GM12878 (cell line): ENCODE results near the gene C1QTNF5. TPM values are rescaled to one million over a fixed set of nuclear protein-coding genes. Genes with fewer than 3 reads are reported as not detected.

Experiments
- ATAC-seq: fragments of 200-7000 bp; cut with Tn5 transposase; 3 replicates; pipeline ENCODE4 v1.9.1; 2020; ENCODE audit warnings: mild to moderate bottlenecking, moderate library complexity
- BruUV-seq: library from RNA; stranded (reverse); fragments of 400-500 nt; replicated peaks from 2 replicates; lab custom pipeline; 2021; lab: Mats Ljungman, UMichigan
- CTCF ChIA-PET: fragments of 300-600 bp; sonication (Branson Sonifier 250); formaldehyde crosslinking; extraction: SDS; loops from one replicate; lab custom pipeline; 2021; ENCODE audit warnings: inconsistent platforms; lab: Yijun Ruan, JAX
- POLR2A ChIA-PET: fragments of 350-600 bp; formaldehyde crosslinking; extraction: SDS; loops from one replicate; lab custom pipeline; 2021; ENCODE audit warnings: inconsistent platforms; lab: Charles Lee
- RAD21 ChIA-PET: fragments of 300-600 bp; sonication (Branson Sonifier 250); formaldehyde crosslinking; loops from one replicate; lab custom pipeline; 2023; ENCODE audit warnings: antibody characterized with exemption; ENCODE audit not compliant: unreplicated experiment; lab: Charles Lee
- SMC1A ChIA-PET: fragments of 300-600 bp; sonication (Branson Sonifier 250); formaldehyde crosslinking; loops from one replicate; lab custom pipeline; 2023; ENCODE audit not compliant: unreplicated experiment, uncharacterized antibody; lab: Charles Lee
- DNase-seq: peaks from one replicate; pipeline ENCODE4 v3.0.0-alpha.2; 2011; ENCODE audit warnings: low read depth, low spot score
- FAIRE-seq: peaks from 3 replicates; lab custom pipeline; 2011; peaks lifted over from hg19 to GRCh38; lab: Jason Lieb, UNC
- H2AFZ ChIP-seq: 2 replicates; pipeline ENCODE4 v1.6.0; 2011; ENCODE audit warnings: low read depth, low read length, control low read depth; ENCODE audit not compliant: control insufficient read depth
- H3K27ac ChIP-seq: 2 replicates; pipeline ENCODE4 v1.5.1; 2011; ENCODE audit warnings: control low read depth; ENCODE audit not compliant: control insufficient read depth, insufficient read depth
- H3K27me3 ChIP-seq, 2 experiments: replicated peaks in 1 of 2; 2 replicates each; pipeline versions ENCODE4 v1.6.0 to v1.6.1; 2011; ENCODE audit warnings: low read length in 1 of 2; ENCODE audit not compliant: control insufficient read depth in 2 of 2, insufficient read depth in 2 of 2
- H3K36me3 ChIP-seq, 2 experiments: 2 replicates each; pipeline ENCODE4 v1.5.1; 2011; ENCODE audit warnings: low read length in 1 of 2; ENCODE audit not compliant: control insufficient read depth in 2 of 2, insufficient read depth in 2 of 2
- H3K4me1 ChIP-seq: 2 replicates; pipeline ENCODE4 v1.6.1; 2011; ENCODE audit warnings: mild to moderate bottlenecking, low read length, moderate library complexity, mixed read lengths; ENCODE audit not compliant: control insufficient read depth, insufficient read depth
- H3K4me2 ChIP-seq: 2 replicates; pipeline ENCODE4 v1.6.0; 2011; ENCODE audit warnings: control low read depth; ENCODE audit not compliant: control insufficient read depth, insufficient read depth
- H3K4me3 ChIP-seq: fragments of 200-600 bp; sonication (generic); 2 replicates; pipeline ENCODE4 v1.5.1; 2016
- H3K79me2 ChIP-seq: 2 replicates; pipeline ENCODE4 v1.6.0; 2011; ENCODE audit warnings: low read length; ENCODE audit not compliant: control insufficient read depth, insufficient read depth
- H3K9ac ChIP-seq: 2 replicates; pipeline ENCODE4 v1.8.0; 2011; ENCODE audit warnings: low read length, control low read depth, mixed read lengths; ENCODE audit not compliant: control insufficient read depth, insufficient read depth
- H3K9me3 ChIP-seq: replicated peaks from 3 replicates; pipeline ENCODE4 v1.5.1; 2011; ENCODE audit warnings: mild to moderate bottlenecking, low read length; ENCODE audit not compliant: control insufficient read depth, insufficient read depth
- H4K20me1 ChIP-seq: 2 replicates; pipeline ENCODE4 v1.6.0; 2011; ENCODE audit not compliant: control insufficient read depth, insufficient read depth
- BHLHE40 ChIP-seq, 2 experiments: fragments of 450-650 bp in 1 of 2; IDR thresholded peaks; 2 replicates each; pipeline ENCODE4 v1.6.1; 2011 to 2017; ENCODE audit warnings: low read depth in 2 of 2, borderline replicate concordance in 1 of 2, improper control_type of control experiment in 1 of 2, low read length in 1 of 2, mild to moderate bottlenecking in 1 of 2
- CBX3 ChIP-seq: fragments of 200-600 bp; sonication (generic); IDR thresholded peaks from 2 replicates; pipeline ENCODE4 v1.6.1; 2016; ENCODE audit warnings: low read depth, borderline replicate concordance
- CREM ChIP-seq: IDR thresholded peaks from 2 replicates; pipeline ENCODE4 v1.6.1; 2014; ENCODE audit warnings: antibody characterized with exemption, low read depth
- GATAD2B ChIP-seq: fragments of 450-650 bp; conservative IDR thresholded peaks from 2 replicates; pipeline ENCODE4 v1.6.1; 2017; ENCODE audit warnings: low read depth, mild to moderate bottlenecking, moderate library complexity
- HCFC1 ChIP-seq: fragments of 150-350 bp; IDR thresholded peaks from 2 replicates; pipeline ENCODE4 v1.6.1; 2014; ENCODE audit warnings: low read length
- IKZF2 ChIP-seq, 2 experiments: fragments of 450-650 bp; IDR thresholded peaks; 2 replicates each; pipeline ENCODE4 v1.6.1; 2017; ENCODE audit warnings: mild to moderate bottlenecking in 2 of 2, moderate library complexity in 2 of 2
- MYC ChIP-seq: IDR thresholded peaks from 2 replicates; pipeline ENCODE4 v1.6.1; 2011; ENCODE audit warnings: mild to moderate bottlenecking, low read length, moderate library complexity, inconsistent platforms; ENCODE audit not compliant: insufficient read depth, insufficient replicate concordance, insufficient read length, severe bottlenecking
- NRF1 ChIP-seq: conservative IDR thresholded peaks from 2 replicates; pipeline ENCODE4 v1.6.1; 2011; ENCODE audit warnings: mild to moderate bottlenecking, low read depth, low read length, improper control_type of control experiment
- POLR2A ChIP-seq: IDR thresholded peaks from 2 replicates; pipeline ENCODE4 v1.6.1; 2011; ENCODE audit warnings: low read depth, mild to moderate bottlenecking, low read length
- SMAD5 ChIP-seq: IDR thresholded peaks from 2 replicates; pipeline ENCODE4 v1.6.1; 2016; ENCODE audit warnings: antibody characterized with exemption, low read depth
- TCF12 ChIP-seq: IDR thresholded peaks from 2 replicates; pipeline ENCODE4 v1.6.1; 2011; ENCODE audit warnings: low read depth, mild to moderate bottlenecking, low read length
- YBX1 ChIP-seq: fragments of 450-650 bp; IDR thresholded peaks from 2 replicates; pipeline ENCODE4 v1.6.1; 2016; ENCODE audit warnings: antibody characterized with exemption
- WGBS: methylation state at CpG from one replicate; pipeline ENCODE4 v1.1.6; 2016; ENCODE audit warnings: low lambda C conversion rate; ENCODE audit not compliant: insufficient replicate concordance, insufficient coverage; ENCODE audit errors: missing lambda C conversion rate; 5-methylcytosine and 5-hydroxymethylcytosine counted together
- in situ Hi-C: fragments of 300-500 bp; cut with MboI; formaldehyde crosslinking; loops from 9 replicates; pipeline ENCODE4 v1.14.3; 2018; ENCODE audit warnings: mixed read lengths
- intact Hi-C: fragments of 100-400 bp; cut with micrococcal nuclease; formaldehyde crosslinking; loops from one replicate; pipeline ENCODE4 v1.14.2; 2022; ENCODE audit not compliant: unreplicated experiment
- polyA plus RNA-seq, 11 experiments: library from polyadenylated mRNA; depleted of rRNA in 4 of 11; unstranded in 6 of 11; stranded (reverse) in 5 of 11; fragments of >200 nt; fragmentation: Nextera tagmentation in 4 of 11; fragmentation: Illumina TruSeq in 1 of 11; extraction: Ambion mirVana in 4 of 11; extraction: Trizol in 1 of 11; gene quantifications; 1 replicate in 1 of 11; 2 replicates in 10 of 11; pipeline versions ENCODE4 v1.2.1 to v1.2.3, GENCODE V29; 2011 to 2016; ENCODE audit warnings: inconsistent platforms in 2 of 11, missing spikeins in 2 of 11, low read depth in 1 of 11
- total RNA-seq, 4 experiments: library from RNA; depleted of rRNA in 3 of 4; stranded (reverse); fragments of >200 nt in 3 of 4; fragmentation: Illumina TruSeq in 1 of 4; extraction: Trizol in 1 of 4; gene quantifications; 2 replicates each; pipeline versions ENCODE4 v1.2.1 to v1.2.3, GENCODE V29; 2013 to 2021
- TF ChIP-seq, protein P1 (sequence below): IDR thresholded peaks from 2 replicates; pipeline ENCODE4 v1.6.1; 2012; ENCODE audit warnings: improper control_type of control experiment, low read depth, low read length; ENCODE audit not compliant: insufficient replicate concordance
- TF ChIP-seq, protein P2 (sequence below): fragments of 450-650 bp; IDR thresholded peaks from 2 replicates; pipeline ENCODE4 v1.6.1; 2017; ENCODE audit warnings: low read depth, mild to moderate bottlenecking, moderate library complexity

C1QTNF5 gene
- total and polyA plus RNA-seq, 10 of the 15 experiments (the other 5 are each of a cell fraction or from before 2014, with no cell fraction given): not detected

DNA sequence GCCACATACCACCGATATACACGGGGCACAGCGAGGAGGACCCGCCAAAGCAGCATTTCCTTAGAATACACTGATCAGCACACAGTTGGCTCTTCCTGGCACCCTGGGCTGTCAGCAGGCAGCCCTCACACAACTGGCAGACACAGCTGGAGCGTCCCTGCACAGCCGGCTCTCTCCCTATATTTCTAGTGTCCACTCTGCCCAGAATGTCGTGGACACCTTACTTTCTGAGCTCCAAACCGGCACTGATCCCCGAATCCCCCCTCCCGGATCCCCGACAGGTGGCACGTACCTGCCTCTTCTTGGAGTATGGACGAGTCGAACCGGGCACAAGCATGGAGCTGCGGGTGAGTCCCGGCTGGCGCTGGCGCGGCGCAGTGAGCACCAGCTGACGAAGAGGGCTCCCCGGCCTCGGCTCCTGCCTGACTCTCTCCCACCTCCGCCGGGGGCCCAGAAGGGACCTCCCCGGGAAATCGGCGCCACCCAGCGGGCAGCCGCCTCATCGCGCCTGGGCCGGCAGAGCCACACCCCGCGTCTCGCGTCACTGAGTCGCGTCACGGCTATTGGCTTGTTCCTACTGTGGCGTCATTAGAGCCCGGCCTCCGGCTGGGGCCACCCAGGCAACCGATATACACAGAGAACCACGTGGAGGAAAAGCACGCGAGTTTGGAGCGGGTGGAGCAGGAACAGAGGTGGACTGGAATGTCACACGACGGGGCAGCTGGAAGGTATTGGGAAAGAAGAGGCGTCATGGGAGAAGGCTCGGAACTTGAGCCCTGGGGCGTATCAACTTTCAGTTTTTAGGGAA, 40.7 kb upstream of the C1QTNF5 start, which contains the start of gene USP2:
Gene USP2, minus strand, starts transcription at position 510 of the 808 bp plus-strand sequence. CDS start 8,210 bp downstream, outside the sequence.
- H2AFZ ChIP-seq: peak within 1 kb of the TSS; percentile 77
- peak; percentile 77 for FAIRE-seq
- intact Hi-C loops (no loop called here), in situ Hi-C loops (no loop called here)
- H4K20me1 ChIP-seq: no peaks in the 10 kb centered on the region
- no peak within 1 kb of the TSS for H3K9ac ChIP-seq
- H3K79me2 ChIP-seq: no peaks in the 10 kb centered on the region
- peak within 1 kb of the TSS; percentile 92 for H3K4me2 ChIP-seq
- no peak within 1 kb of the TSS for H3K27ac ChIP-seq
- ChIA-PET RAD21 (interaction anchor here (0.8 kb wide), 1 partner anchor 94 kb away, joined by 5 read pairs; no protein-coding TSS in a partner anchor), POLR2A (interaction anchor here (0.6 to 0.7 kb wide), 2 partner anchors 25 to 323 kb away, joined by 4 to 5 read pairs; no protein-coding TSS in a partner anchor), CTCF (interaction anchor here (0.7 to 17.9 kb wide), 13 partner anchors 10 to 212 kb away, joined by 3 to 183 read pairs (median 5); partner anchors contain the start of gene NLRX1), SMC1A (interaction anchor here (0.9 to 1.5 kb wide), 3 partner anchors 9 to 94 kb away, joined by 3 to 9 read pairs (median 7); no protein-coding TSS in a partner anchor)
- peak within 1 kb of the TSS; percentile 40; the same call in 1 of the 2 replicates for H3K4me3 ChIP-seq
- no peaks in the 10 kb centered on the region for H3K36me3 ChIP-seq
- under 1% methylated on average over 53 of the region's 54 CpGs for WGBS
- peaks cover 0 to 8% of the 10 kb centered on the region in 2 experiments; a peak in 3 of 4 replicates for H3K27me3 ChIP-seq
- DNase-seq: peak; percentile 48
- 0 out of 2 replicates have a peak, but pooled peaks cover 3% of the 10 kb centered on the region for H3K4me1 ChIP-seq
- no peaks in the 10 kb centered on the region for H3K9me3 ChIP-seq
- ATAC-seq: peak; percentile 99
- no TSS peak for BruUV-seq
- TF ChIP-seq NRF1: no peak
- TF ChIP-seq TCF12: no peak
- TF ChIP-seq SMAD5: no peak
- TF ChIP-seq BHLHE40 (IDR thresholded peaks at IDR 0.05; ENCODE audit: borderline replicate concordance in 1 of 2, low read depth in 2 of 2, low read length in 1 of 2): peak; percentile 50 to 79; a peak in 2 of 4 replicates
- TF ChIP-seq, protein P1, sequence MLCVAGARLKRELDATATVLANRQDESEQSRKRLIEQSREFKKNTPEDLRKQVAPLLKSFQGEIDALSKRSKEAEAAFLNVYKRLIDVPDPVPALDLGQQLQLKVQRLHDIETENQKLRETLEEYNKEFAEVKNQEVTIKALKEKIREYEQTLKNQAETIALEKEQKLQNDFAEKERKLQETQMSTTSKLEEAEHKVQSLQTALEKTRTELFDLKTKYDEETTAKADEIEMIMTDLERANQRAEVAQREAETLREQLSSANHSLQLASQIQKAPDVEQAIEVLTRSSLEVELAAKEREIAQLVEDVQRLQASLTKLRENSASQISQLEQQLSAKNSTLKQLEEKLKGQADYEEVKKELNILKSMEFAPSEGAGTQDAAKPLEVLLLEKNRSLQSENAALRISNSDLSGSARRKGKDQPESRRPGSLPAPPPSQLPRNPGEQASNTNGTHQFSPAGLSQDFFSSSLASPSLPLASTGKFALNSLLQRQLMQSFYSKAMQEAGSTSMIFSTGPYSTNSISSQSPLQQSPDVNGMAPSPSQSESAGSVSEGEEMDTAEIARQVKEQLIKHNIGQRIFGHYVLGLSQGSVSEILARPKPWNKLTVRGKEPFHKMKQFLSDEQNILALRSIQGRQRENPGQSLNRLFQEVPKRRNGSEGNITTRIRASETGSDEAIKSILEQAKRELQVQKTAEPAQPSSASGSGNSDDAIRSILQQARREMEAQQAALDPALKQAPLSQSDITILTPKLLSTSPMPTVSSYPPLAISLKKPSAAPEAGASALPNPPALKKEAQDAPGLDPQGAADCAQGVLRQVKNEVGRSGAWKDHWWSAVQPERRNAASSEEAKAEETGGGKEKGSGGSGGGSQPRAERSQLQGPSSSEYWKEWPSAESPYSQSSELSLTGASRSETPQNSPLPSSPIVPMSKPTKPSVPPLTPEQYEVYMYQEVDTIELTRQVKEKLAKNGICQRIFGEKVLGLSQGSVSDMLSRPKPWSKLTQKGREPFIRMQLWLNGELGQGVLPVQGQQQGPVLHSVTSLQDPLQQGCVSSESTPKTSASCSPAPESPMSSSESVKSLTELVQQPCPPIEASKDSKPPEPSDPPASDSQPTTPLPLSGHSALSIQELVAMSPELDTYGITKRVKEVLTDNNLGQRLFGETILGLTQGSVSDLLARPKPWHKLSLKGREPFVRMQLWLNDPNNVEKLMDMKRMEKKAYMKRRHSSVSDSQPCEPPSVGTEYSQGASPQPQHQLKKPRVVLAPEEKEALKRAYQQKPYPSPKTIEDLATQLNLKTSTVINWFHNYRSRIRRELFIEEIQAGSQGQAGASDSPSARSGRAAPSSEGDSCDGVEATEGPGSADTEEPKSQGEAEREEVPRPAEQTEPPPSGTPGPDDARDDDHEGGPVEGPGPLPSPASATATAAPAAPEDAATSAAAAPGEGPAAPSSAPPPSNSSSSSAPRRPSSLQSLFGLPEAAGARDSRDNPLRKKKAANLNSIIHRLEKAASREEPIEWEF: no peak
- peak; percentile 26 to 43; a peak in 2 of 4 replicates for TF ChIP-seq IKZF2 (IDR thresholded peaks at IDR 0.05)
- no peak for TF ChIP-seq CBX3
- no peak for TF ChIP-seq POLR2A
- peak; percentile 55; the same call in 1 of the 2 replicates for TF ChIP-seq GATAD2B
- TF ChIP-seq, protein P2, sequence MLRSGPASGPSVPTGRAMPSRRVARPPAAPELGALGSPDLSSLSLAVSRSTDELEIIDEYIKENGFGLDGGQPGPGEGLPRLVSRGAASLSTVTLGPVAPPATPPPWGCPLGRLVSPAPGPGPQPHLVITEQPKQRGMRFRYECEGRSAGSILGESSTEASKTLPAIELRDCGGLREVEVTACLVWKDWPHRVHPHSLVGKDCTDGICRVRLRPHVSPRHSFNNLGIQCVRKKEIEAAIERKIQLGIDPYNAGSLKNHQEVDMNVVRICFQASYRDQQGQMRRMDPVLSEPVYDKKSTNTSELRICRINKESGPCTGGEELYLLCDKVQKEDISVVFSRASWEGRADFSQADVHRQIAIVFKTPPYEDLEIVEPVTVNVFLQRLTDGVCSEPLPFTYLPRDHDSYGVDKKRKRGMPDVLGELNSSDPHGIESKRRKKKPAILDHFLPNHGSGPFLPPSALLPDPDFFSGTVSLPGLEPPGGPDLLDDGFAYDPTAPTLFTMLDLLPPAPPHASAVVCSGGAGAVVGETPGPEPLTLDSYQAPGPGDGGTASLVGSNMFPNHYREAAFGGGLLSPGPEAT: no peak
- TF ChIP-seq MYC: no peak
- no peak for TF ChIP-seq YBX1
- no peak for TF ChIP-seq HCFC1
- TF ChIP-seq CREM: peak; percentile 92
